Testis (tissue), 3 donors: Measurements from ENCODE around the gene KCNK2. TPM values are rescaled to one million over a fixed set of nuclear protein-coding genes. Genes with fewer than 3 reads are reported as not detected.

ENCODE experiments used
- DNase-seq: peaks from one replicate; pipeline ENCODE4 v3.0.0-alpha.2; 2019
- H3K27ac ChIP-seq, 2 donors: fragments of 200-600 bp; sonication (generic); one replicate each; pipeline ENCODE4 v1.5.1; 2019
- H3K27me3 ChIP-seq: fragments of 200-600 bp; sonication (generic); one replicate; pipeline ENCODE4 v1.5.1; 2019
- H3K36me3 ChIP-seq: fragments of 200-600 bp; sonication (generic); one replicate; pipeline ENCODE4 v1.5.1; 2017; ENCODE audit warnings: low read depth; ENCODE audit errors: missing control alignments
- H3K4me1 ChIP-seq: fragments of 200-600 bp; sonication (generic); one replicate; pipeline ENCODE4 v1.5.1; 2019
- H3K4me3 ChIP-seq, 2 donors: fragments of 200-600 bp; sonication (generic); one replicate each; pipeline ENCODE4 v1.5.1; 2017 to 2019
- H3K9me3 ChIP-seq: fragments of 200-600 bp; sonication (generic); one replicate; pipeline ENCODE4 v1.5.1; 2017
- POLR2A ChIP-seq: fragments of 450-650 bp; IDR thresholded peaks from one replicate; pipeline ENCODE4 v1.6.1; 2017; ENCODE audit warnings: antibody characterized with exemption, mild to moderate bottlenecking, moderate library complexity
- WGBS, 2 donors: methylation state at CpG; one replicate each; pipeline ENCODE4 v1.1.5; 2018; 5-methylcytosine and 5-hydroxymethylcytosine counted together
- intact Hi-C: fragments of 100-400 bp; cut with DNase I; formaldehyde crosslinking; loops from one replicate; pipeline ENCODE4 v1.15.1; 2023; ENCODE audit warnings: low total_unique reads
- polyA plus RNA-seq: library from polyadenylated mRNA; stranded (reverse); fragments of 350-450 nt; fragmentation: Illumina TruSeq; extraction: RNeasy Lipid Tissue Mini Kit (QIAGEN cat#74804); gene quantifications from one replicate; pipeline ENCODE4 v1.2.3, GENCODE V29; 2014; ENCODE audit warnings: low read depth, low replicate concordance; ENCODE audit not compliant: insufficient read depth
- total RNA-seq, 2 donors: library from RNA; depleted of rRNA; stranded (reverse); fragments of >200 nt; gene quantifications; one replicate each; pipeline ENCODE4 v1.2.3, GENCODE V29; 2016
- TF ChIP-seq, protein P1 (sequence below), 3 experiments: fragments of 450-650 bp in 2 of 3; fragments of 200-600 bp in 1 of 3; sonication (generic) in 1 of 3; IDR thresholded peaks; one replicate each; pipeline ENCODE4 v1.5.1; 2016 to 2019; ENCODE audit warnings: antibody characterized with exemption in 3 of 3, mild to moderate bottlenecking in 2 of 3, moderate library complexity in 1 of 3

The KCNK2 gene
- total and polyA plus RNA-seq, 3 donors from 2014 or later, result 0.71 to 1.4 (median 0.92) TPM

DNA sequence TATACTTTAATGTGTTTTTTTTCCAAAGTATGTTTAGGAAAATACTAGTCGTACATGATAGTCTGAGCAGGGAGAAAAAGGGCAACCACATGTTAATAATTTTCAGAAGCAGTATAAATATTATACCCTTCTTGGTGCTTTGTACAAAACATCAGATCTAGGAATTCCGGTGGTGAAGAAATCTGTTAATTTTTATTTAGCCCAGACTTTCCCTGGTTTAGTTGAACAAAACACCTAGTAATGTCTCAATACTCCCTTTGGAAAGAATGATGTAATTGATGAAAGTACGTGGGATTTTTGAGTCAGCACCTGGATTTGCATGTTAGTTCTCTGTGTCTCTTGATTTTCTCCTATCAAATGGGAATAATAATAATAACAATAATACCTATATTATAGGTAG is 38.4 kb upstream of the KCNK2 start:
- Histone ChIP-seq H3K36me3 (no peaks in the 10 kb centered on the region), H3K27me3 (no peaks in the 10 kb centered on the region), H3K27ac (no peak overlapping the region), H3K9me3 (no peaks in the 10 kb centered on the region), H3K4me1 (no peaks in the 10 kb centered on the region), H3K4me3 (no peak overlapping the region)
- 85 to 90% methylated on average over 3 of the region's 3 CpGs for WGBS, 2 donors
- no peak for DNase-seq
- TF ChIP-seq, protein P1, sequence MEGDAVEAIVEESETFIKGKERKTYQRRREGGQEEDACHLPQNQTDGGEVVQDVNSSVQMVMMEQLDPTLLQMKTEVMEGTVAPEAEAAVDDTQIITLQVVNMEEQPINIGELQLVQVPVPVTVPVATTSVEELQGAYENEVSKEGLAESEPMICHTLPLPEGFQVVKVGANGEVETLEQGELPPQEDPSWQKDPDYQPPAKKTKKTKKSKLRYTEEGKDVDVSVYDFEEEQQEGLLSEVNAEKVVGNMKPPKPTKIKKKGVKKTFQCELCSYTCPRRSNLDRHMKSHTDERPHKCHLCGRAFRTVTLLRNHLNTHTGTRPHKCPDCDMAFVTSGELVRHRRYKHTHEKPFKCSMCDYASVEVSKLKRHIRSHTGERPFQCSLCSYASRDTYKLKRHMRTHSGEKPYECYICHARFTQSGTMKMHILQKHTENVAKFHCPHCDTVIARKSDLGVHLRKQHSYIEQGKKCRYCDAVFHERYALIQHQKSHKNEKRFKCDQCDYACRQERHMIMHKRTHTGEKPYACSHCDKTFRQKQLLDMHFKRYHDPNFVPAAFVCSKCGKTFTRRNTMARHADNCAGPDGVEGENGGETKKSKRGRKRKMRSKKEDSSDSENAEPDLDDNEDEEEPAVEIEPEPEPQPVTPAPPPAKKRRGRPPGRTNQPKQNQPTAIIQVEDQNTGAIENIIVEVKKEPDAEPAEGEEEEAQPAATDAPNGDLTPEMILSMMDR (IDR thresholded peaks at IDR 0.05), result no peak
- TF ChIP-seq POLR2A, result no peak
- intact Hi-C loops, result no loop called here

GRCh38 chr1:215045698-215046308 is 36.7 kb upstream of the KCNK2 start:
- DNase-seq, result no peak
- 83 to 87% methylated on average over 5 of the region's 5 CpGs for WGBS, 2 donors
- intact Hi-C loops, result no loop called here

DNA sequence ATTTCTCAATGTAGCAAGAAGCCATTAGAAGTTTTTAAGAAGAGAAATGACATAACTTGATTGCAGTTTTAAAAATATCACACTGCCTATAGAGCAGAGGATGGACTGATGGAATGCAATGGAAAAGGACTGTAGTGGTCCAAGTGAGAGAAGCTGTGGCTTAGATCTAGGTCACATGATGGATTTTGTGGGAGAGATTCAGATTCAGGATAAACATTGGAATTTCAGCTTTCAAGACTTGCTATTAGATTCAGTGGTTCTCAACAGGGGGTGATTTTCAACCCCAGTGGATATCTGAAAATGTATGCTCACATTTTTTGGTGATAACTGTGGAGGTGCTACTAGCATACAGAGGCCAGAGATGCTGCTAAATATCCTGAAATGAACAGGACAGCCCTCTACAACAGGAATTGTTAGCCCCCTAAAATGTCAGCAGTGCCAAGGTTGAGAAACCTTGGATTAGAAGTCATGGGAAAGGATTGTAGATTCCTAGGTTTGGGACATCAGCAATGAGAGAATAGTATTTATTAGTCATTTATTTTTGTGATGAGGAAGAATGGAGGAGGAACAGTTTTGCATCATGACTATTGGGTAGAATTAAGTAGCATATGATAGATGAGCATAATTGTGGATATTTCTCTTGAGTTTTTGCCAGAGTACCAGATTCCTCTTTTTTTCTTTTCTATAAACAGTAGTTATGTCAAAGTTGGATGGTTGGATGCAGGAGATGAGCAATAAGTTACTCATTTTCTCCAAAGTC is 30.1 kb upstream of the KCNK2 start:
- no peaks in the 10 kb centered on the region for H3K9me3 ChIP-seq
- H3K36me3 ChIP-seq, result no peaks in the 10 kb centered on the region
- DNase-seq, result no peak
- H3K4me3 ChIP-seq, result no peak overlapping the region
- no peaks in the 10 kb centered on the region for H3K27me3 ChIP-seq
- no peak overlapping the region for H3K27ac ChIP-seq
- no peak for TF ChIP-seq POLR2A
- TF ChIP-seq, protein P1 (IDR thresholded peaks at IDR 0.05), result no peak
- no peaks in the 10 kb centered on the region for H3K4me1 ChIP-seq
- intact Hi-C loops, result no loop called here

More at GRCh38 chr1:215045698-215046308, 36.7 kb upstream of the KCNK2 start:
- Histone ChIP-seq H3K4me1 (no peaks in the 10 kb centered on the region), H3K4me3 (no peak overlapping the region), H3K36me3 (no peaks in the 10 kb centered on the region), H3K9me3 (no peaks in the 10 kb centered on the region), H3K27ac (no peak overlapping the region), H3K27me3 (no peaks in the 10 kb centered on the region)
- TF ChIP-seq POLR2A, result no peak

- intact Hi-C loops, result no loop called here
- Histone ChIP-seq H3K4me3 (no peak overlapping the region), H3K27me3 (no peaks in the 10 kb centered on the region), H3K27ac (no peak overlapping the region), H3K36me3 (no peaks in the 10 kb centered on the region), H3K9me3 (no peaks in the 10 kb centered on the region), H3K4me1 (no peaks in the 10 kb centered on the region)
- DNase-seq, result no peak
- WGBS, 2 donors, result 86 to 97% methylated on average over 6 of the region's 6 CpGs
- no peak for TF ChIP-seq POLR2A
- TF ChIP-seq, protein P1 (IDR thresholded peaks at IDR 0.05), result no peak
Measured at GRCh38 chr1:215054266-215054665, 28.3 kb upstream of the KCNK2 start.

DNA sequence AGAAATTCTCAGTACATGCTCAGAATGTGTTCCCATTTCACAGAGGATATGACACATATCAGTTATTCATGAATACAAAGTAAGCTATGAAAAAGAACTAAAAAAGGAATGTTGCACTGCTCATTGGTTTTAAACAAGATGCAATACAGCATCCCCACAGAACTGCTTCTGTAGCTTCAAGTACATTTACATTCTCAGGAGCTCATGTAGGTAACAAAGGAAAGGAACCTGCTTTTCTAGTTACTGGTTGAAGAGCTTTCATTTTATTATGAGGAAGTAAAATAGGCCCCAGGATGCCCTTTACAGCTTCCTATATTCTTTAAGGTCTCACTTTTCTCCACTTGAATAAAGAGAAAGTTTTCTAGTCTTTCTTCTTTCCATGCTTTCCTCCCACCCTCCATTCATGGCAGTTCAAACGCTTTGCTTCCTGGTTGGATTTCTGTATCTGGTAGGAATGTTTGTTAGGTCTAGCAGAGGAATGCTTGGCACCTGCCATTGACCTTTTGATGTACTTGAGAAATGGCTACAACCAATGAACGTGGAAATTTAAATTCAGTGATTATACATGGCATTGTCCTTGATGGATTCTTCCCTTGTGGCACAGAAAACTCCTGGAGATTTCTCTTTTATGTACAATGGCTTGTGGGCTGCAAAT is 27.1 kb upstream of the KCNK2 start:
- DNase-seq, result no peak
- Histone ChIP-seq H3K9me3 (no peaks in the 10 kb centered on the region), H3K36me3 (no peaks in the 10 kb centered on the region), H3K4me3 (no peak overlapping the region), H3K4me1 (no peaks in the 10 kb centered on the region), H3K27ac (no peak overlapping the region), H3K27me3 (no peaks in the 10 kb centered on the region)
- no peak for TF ChIP-seq POLR2A
- TF ChIP-seq, protein P1 (IDR thresholded peaks at IDR 0.05), result no peak
- WGBS, 2 donors, result 23 to 41% methylated on average over 2 of the region's 2 CpGs
- intact Hi-C loops, result no loop called here
